Fibroblast of skin of left biceps (primary cell): ENCODE data around the gene ZC3H12C.

Experiments used
- DNase-seq, 2 experiments: peaks; one replicate each; pipeline ENCODE4 v3.0.0-alpha.2; 2013; ENCODE audit warnings: low read depth in 2 of 2

ZC3H12C gene

DNA sequence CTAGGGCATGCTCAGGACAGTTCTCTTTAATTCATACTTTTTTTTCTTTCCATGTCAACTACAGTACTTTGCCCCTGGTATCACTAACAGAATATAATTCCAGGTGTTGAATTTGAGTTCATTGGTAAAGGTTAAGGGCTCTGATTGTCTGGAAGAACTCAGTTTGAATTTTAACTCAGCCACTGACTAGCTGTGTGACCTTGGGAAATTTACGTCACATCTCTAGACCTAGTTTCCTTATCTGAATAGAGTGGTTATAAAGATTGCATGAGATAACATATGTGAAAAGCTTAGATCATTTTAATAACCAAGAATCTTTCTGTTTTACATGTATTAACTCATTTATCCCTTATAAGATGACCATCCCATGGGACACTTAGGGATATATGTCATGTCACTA is 15.8 kb upstream of the ZC3H12C start:
- DNase-seq: no peak

- no peak for DNase-seq
These were observed 15.3 kb upstream of the ZC3H12C start for GRCh38 chr11:110077831-110078325.

- no peak for DNase-seq
These were observed 14.2 kb upstream of the ZC3H12C start for GRCh38 chr11:110078923-110079544.

DNA sequence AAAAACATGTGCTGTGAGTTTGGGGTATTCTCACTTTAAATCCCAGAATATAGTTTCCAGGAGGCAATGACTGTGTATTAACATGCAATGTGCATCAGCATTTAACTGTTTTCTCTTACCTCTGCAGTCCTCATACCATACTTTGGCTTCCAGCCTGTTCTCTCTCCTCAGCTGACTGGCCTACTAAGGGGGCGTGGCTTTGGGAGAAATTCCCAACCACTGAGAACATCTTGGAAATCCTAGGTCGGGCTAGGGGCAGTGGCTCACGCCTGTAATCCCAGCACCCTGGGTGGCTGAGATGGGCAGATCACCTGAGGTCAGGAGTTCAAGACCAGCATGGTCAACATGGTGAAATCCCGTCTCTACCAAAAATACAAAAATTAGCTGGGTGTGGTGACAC is 13.5 kb upstream of the ZC3H12C start:
- no peak for DNase-seq

- DNase-seq: no peak
These were observed 11.5 kb upstream of the ZC3H12C start for GRCh38 chr11:110081462-110082376.

- no peak for DNase-seq
These were observed 10.3 kb upstream of the ZC3H12C start for GRCh38 chr11:110082899-110083298.

GRCh38 chr11:110085255-110085838 is 7.8 kb upstream of the ZC3H12C start:
- DNase-seq: no peak

- no peak for DNase-seq
These were observed 6.3 kb upstream of the ZC3H12C start for GRCh38 chr11:110086892-110087309.

DNA sequence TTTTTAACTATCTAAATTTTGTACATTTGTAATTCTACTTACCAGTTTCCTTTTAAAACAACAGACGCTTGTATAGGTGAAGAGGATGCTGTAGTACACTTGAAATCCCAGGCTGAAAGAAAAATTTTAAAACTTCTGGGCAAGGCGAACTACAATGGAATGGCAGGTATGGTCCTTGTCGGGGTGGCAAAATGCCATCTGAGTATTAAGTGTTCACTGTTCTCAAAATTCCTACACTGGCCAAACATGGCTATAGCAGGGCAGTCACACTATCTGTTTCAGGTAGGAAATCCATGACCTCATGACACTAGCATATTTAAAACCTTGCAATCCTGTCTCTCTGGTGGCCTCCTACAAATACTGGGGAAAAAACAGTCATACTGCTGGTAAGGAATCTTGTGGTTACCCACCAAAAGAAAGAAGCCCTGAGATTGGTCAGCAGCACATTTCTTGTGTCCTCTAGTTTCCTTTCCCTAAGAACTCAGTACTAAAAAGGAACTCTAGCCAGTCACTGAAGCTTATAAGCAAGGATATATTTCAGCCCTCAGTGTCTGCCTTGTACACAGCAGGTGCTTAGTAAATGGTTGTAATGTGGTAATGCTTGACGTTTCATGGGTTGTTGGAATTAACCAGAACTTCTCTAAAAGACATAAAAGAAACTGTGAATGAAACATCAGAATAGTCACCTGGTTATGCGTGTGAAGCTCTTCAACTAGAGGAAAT is 5.2 kb upstream of the ZC3H12C start:
- DNase-seq: no peak

DNA sequence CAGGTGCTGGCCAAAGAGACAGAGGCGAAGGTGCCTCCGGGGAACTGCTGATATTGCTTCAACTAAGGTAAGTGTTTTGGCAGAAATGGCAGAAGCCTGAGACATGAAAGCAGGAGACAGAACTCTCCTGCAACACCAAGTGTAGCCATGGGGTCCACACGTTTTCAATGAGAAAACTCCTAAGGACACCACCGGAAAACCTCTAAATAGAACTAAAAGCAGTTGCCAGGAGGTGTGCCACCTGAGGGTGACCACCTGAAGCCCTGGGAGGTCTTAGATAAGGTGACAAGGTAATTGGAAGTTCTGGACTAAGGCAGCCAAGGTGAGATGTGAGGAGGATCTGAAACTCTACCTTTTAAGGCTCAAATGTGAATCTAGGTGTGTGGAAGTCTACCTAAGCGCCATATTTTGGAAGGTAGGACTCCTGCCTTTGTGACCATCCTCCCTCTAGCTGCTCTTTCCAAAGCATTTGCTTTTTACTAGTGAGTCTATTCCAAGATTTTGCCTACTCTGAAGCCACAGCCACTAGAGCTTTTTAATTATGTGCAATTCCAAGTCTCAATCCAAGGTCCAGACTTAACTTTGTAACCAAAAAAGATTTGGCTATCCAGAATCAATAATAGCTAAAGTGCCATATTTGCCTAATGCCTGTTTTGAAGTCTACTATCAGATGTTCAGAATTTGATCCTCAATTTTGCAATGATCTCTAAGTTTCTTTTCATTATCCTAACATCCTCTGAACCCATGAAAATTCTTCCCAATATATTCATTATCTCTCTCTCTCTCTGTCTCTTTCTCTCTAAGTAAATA is 4.5 kb upstream of the ZC3H12C start:
- DNase-seq: no peak

DNA sequence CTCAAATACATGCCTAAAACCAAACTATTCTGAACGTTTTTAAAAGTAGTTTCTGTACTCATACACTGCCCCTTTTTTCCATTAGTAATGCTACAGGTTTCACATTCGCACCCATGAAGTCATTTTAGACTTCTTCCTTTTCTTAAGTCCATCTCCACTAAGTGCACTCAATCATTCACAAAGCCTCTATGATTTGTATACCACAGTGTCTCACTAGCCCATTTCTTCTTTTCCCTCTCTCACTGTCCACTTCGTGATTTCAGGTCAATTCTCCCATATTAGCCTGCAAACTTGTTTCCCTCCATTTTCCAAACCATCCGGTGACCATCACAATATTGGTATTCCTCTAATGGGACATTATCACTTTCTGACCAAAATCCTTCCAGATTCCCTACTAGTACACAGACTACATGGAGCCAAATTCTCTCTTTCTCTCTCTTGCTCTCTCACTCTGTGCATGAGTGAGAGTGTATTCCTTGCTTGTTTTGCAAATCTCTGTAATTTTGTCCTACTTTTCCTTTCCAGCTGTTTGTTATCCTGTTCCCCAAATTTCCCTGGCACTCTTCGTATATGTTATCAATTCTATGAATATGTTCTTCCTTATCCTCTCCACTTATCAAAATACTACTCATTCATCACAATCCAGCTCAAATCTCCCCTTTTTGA is 3.4 kb upstream of the ZC3H12C start:
- no peak for DNase-seq

DNA sequence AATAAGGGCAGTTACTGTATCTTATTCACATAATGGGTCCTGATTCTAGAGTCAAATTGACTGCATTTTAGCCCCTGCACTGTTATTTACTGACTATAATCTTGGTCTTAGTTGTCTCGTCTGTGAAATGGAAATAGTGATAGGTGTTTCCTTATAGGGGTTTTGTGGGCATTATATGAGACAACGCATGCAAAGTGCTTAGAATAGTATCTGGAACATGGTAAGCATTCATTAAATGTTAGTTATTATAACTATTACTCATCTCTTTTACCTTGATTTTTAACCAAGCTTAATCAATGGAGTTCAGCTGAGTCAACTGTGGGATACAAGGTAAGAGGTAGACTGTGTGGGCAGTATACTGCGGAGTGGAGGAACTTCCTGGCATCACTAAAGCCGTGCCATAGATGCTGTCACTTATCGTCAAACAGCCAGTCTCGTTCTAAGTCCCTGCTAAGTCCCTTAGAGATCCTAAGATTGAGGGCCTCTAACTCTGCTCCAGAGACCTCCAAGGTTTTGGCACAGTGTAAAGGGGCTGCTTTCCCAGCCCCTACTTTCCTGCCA is 2.6 kb upstream of the ZC3H12C start:
- no peak for DNase-seq

- no peak for DNase-seq
These were observed 1.1 kb upstream of the ZC3H12C start for GRCh38 chr11:110092111-110092514.

- DNase-seq: no peak
These were observed 460 bp downstream of the ZC3H12C start for GRCh38 chr11:110093407-110094297.

GRCh38 chr11:110094298-110095285 is 1.4 kb downstream of the ZC3H12C start:
- DNase-seq: no peak

GRCh38 chr11:110095554-110095953 is 2.4 kb downstream of the ZC3H12C start:
- no peak for DNase-seq

DNA sequence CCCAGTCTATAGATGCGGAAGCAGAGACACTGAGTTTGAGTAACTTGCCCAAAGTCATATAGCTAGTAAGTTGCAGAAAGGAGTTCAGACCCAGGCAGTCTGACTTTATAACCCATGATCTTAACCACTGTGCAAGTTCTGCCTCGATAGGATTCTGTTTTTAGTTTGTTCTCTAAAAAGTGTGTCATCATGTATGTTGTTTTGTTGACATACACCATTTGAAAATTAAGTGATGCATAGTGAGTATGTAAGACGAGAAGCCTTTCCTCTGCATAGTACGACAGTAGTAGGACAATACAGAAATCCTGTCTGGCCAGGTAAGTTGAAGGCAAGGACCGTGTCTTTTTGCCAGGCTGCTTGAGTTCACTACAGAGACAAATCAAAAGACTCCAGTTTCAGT is 3.3 kb downstream of the ZC3H12C start:
- DNase-seq: no peak

DNA sequence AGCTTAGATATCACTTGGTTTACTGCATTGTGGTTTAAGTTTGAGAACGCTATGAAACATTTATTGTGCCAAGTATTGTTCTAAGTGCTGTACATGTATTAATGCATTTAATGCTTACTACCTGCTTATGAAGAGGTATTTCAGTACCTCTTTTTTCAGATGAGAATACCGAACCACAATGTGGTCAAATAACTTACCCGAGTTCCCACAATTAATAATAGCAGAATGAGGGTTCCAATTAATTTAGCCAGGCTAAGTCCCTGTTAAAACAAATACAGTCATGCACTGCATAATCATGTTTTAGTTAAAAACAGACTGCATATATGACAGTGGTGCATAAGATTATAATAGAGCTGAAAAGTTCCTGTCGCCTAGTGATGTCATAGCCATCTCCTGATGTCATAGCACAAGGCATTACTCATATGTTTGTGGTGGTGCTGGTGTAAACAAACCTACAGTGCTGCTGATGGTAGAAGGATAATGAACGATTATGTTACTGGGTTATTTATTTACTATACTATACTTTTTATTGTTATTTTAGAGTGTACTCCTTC is 4.3 kb downstream of the ZC3H12C start:
- DNase-seq: no peak
